Measurements from ENCODE around the gene INKA1.
"Not testable (repeated sequence)": the region's sequence is repeated elsewhere in the genome, so short reads cannot be mapped to it uniquely, and the experiment has no call there.

The INKA1 gene

DNA sequence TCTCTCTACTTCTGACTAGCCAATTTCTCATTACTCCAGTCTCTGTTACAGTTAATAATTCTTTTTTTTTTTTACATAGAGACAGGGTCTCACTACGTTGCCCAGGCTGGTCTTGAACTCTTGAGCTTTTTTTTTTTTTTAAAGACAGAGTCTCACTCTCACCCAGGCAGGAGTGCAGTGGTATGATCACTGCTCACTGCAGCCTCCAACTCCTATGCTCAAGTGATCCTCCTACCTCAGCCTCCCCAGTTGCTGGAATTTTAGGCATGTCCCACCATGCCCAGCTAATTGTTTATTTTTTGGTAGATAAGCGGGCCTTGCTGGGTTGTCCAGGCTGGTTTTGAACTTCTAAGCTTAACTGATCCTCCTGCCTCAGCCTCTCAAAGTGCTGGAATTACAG lies 30.4 kb upstream of the INKA1 start:
- H3K27ac ChIP-seq (ENCODE audit: insufficient read depth, low read length, poor library complexity, severe bottlenecking) = no peak overlapping the region
- no peak for DNase-seq
- H3K4me3 ChIP-seq (ENCODE audit: insufficient read depth, low read depth, low read length, poor library complexity, severe bottlenecking) = no peak overlapping the region
- no peaks in the 10 kb centered on the region for H3K27me3 ChIP-seq (replicated peaks; ENCODE audit: control insufficient read depth, insufficient read depth, low read length, poor library complexity, severe bottlenecking)
- H3K4me1 ChIP-seq (ENCODE audit: control insufficient read depth, insufficient read depth, low read length, poor library complexity, severe bottlenecking) = no peaks in the 10 kb centered on the region
- H3K36me3 ChIP-seq (ENCODE audit: control insufficient read depth, insufficient read depth, low read length) = peaks cover 15% of the 10 kb centered on the region
- H3K9me3 ChIP-seq (ENCODE audit: control insufficient read depth, low read length) = no peaks in the 10 kb centered on the region

DNA sequence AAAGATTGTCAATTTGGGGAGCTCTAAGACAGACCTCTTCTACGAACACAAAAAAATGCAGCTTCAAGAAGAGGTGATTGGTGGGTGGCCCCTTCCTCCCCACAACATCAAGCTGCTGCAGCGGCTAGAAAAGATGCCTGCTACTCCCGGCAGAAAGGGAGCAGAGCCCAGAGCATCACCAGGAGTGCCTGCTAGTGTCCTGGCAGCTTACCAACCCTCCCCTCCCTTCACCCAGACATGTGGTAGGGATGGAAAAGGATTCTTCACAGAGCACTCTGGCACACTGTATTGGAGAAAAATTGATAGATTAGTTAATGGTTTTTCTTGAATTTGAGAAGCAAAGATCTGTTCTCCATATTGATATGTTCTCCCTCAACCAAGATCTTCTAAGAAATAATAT lies 27.5 kb upstream of the INKA1 start:
- Histone ChIP-seq H3K36me3 (ENCODE audit: control insufficient read depth, insufficient read depth, low read length) (peaks cover 8% of the 10 kb centered on the region), H3K27ac (ENCODE audit: insufficient read depth, low read length, poor library complexity, severe bottlenecking) (no peak overlapping the region), H3K4me1 (ENCODE audit: control insufficient read depth, insufficient read depth, low read length, poor library complexity, severe bottlenecking) (peaks cover 4% of the 10 kb centered on the region), H3K9me3 (ENCODE audit: control insufficient read depth, low read length) (no peaks in the 10 kb centered on the region), H3K4me3 (ENCODE audit: insufficient read depth, low read depth, low read length, poor library complexity, severe bottlenecking) (no peak overlapping the region), H3K27me3 (replicated peaks; ENCODE audit: control insufficient read depth, insufficient read depth, low read length, poor library complexity, severe bottlenecking) (no peaks in the 10 kb centered on the region)
- no peak for DNase-seq

DNA sequence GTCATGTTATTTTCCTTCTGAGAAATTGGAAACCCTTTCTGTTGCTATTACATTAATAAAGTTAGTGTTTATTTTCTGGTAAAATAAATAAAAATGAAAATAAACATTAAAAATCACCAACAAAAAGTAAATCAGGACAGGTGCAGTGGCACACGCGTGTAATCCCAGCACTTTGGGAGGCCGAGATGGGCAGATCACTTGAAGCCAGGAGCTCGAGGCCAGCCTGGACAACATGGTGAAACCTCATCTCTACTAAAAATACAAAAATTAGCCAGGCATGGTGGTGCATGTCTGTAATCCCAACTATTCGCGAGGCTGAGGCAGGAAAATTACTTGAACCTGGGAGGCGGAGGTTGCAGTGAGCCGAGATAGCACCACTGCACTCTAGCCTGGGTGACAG lies 27.0 kb upstream of the INKA1 start:
- H3K27me3 ChIP-seq (replicated peaks; ENCODE audit: control insufficient read depth, insufficient read depth, low read length, poor library complexity, severe bottlenecking); DNase-seq; H3K36me3 ChIP-seq (ENCODE audit: control insufficient read depth, insufficient read depth, low read length); H3K9me3 ChIP-seq (ENCODE audit: control insufficient read depth, low read length); H3K27ac ChIP-seq (ENCODE audit: insufficient read depth, low read length, poor library complexity, severe bottlenecking); H3K4me3 ChIP-seq (ENCODE audit: insufficient read depth, low read depth, low read length, poor library complexity, severe bottlenecking); H3K4me1 ChIP-seq (ENCODE audit: control insufficient read depth, insufficient read depth, low read length, poor library complexity, severe bottlenecking): not testable (repeated sequence)

DNA sequence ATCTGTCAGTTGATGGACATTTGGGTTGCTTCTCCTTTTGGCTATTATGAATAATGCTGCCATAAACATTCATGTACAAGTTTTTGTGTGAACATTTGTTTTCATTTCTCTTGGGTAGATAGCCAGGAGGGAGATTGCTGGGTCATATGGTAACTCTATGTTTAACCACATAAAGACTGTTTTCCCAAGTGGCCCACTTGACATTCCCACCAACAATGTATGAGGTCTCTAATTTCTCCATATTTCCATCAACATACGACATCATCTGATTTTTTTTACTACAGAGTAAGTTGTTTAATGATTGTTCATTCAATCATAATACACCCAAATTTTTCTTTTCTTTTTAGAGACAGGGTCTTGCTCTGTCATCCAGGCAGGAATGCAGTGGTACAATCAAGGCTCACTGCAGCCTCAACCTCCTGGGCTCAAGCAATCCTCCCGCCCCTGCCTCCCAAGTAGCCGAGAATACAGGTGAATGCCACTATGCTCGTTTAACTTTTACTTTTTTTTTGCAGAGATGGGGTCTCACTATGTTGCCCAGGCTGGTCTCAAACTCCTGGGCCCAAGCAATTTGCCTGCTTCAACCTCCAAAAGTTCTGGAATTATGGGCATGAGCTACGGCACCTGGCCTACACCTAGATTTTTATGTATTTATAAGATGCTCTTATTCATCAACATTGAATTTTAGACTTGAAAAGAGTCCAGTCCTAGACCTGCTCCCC lies 23.5 kb upstream of the INKA1 start:
- Histone ChIP-seq H3K36me3 (ENCODE audit: control insufficient read depth, insufficient read depth, low read length) (peaks cover 11% of the 10 kb centered on the region), H3K4me3 (ENCODE audit: insufficient read depth, low read depth, low read length, poor library complexity, severe bottlenecking) (no peak overlapping the region), H3K9me3 (ENCODE audit: control insufficient read depth, low read length) (no peaks in the 10 kb centered on the region), H3K4me1 (ENCODE audit: control insufficient read depth, insufficient read depth, low read length, poor library complexity, severe bottlenecking) (peaks cover 7% of the 10 kb centered on the region), H3K27me3 (replicated peaks; ENCODE audit: control insufficient read depth, insufficient read depth, low read length, poor library complexity, severe bottlenecking) (no peaks in the 10 kb centered on the region), H3K27ac (ENCODE audit: insufficient read depth, low read length, poor library complexity, severe bottlenecking) (no peak overlapping the region)
- DNase-seq = no peak

DNA sequence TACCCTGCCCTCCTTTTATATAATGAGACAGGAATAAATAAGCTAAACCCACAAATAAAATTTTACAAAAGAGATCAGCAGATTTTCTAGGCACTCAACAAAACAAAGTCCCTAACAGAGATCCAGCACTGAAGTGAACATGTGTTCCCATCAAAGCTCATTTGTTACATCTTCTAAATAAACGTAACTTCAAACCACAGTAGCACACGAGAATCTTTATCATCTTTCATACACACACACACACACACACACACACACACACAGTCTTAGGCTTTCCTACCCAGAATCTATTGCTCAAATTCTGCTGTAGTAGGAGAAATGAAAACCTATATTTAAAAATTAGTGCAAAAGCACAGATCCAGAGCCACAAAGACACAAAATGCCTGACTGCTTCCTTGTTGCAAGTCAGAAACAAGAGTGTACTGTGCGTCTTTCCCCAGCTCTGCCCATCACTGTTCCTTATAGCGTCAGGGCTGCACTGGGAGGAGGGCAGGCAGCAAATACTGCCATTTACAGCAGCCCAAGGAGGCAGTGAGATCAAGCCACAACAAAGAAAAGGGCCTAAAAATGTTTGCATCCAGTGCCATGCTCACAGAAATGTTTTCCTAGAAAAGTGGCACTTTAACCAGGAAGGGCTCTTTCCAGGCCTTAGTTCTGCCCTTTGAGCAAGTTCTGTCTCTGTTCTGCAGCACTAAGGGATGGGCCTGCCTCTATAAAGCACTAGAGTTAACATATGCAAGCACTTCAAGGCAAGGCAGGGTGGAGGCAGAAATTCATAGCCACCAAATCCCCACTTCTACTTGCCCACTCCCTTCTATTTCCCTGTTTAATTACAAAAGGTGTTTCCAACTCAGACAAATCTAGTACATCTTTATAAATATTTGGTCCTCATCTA lies 22.7 kb upstream of the INKA1 start:
- no peak for DNase-seq
- H3K4me3 ChIP-seq (ENCODE audit: insufficient read depth, low read depth, low read length, poor library complexity, severe bottlenecking) = no peak overlapping the region
- H3K36me3 ChIP-seq (ENCODE audit: control insufficient read depth, insufficient read depth, low read length) = peaks cover 7% of the 10 kb centered on the region
- no peaks in the 10 kb centered on the region for H3K27me3 ChIP-seq (replicated peaks; ENCODE audit: control insufficient read depth, insufficient read depth, low read length, poor library complexity, severe bottlenecking)
- H3K27ac ChIP-seq (ENCODE audit: insufficient read depth, low read length, poor library complexity, severe bottlenecking) = no peak overlapping the region
- no peaks in the 10 kb centered on the region for H3K9me3 ChIP-seq (ENCODE audit: control insufficient read depth, low read length)
- H3K4me1 ChIP-seq (ENCODE audit: control insufficient read depth, insufficient read depth, low read length, poor library complexity, severe bottlenecking) = peaks cover 8% of the 10 kb centered on the region

DNA sequence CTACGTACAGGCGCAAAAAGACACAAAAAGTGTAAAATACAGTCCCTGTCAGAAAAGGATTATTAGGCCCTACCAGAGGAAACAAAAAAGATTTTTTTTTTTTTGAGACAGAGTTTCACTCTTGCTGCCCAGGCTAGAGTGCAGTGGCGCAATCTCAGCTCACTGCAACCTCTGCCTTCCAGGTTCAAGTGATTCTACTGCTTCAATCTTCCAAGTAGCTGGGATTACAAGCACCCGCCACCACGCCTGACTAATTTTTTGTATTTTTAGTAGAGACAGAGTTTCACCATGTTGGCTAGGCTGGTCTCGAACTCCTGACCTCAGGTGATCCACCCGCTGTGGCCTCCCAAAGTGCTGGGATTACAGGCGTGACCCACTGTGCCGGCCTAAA lies 22.1 kb upstream of the INKA1 start:
- H3K27ac ChIP-seq (ENCODE audit: insufficient read depth, low read length, poor library complexity, severe bottlenecking); DNase-seq; H3K36me3 ChIP-seq (ENCODE audit: control insufficient read depth, insufficient read depth, low read length); H3K4me1 ChIP-seq (ENCODE audit: control insufficient read depth, insufficient read depth, low read length, poor library complexity, severe bottlenecking); H3K27me3 ChIP-seq (replicated peaks; ENCODE audit: control insufficient read depth, insufficient read depth, low read length, poor library complexity, severe bottlenecking); H3K9me3 ChIP-seq (ENCODE audit: control insufficient read depth, low read length); H3K4me3 ChIP-seq (ENCODE audit: insufficient read depth, low read depth, low read length, poor library complexity, severe bottlenecking): not testable (repeated sequence)

DNA sequence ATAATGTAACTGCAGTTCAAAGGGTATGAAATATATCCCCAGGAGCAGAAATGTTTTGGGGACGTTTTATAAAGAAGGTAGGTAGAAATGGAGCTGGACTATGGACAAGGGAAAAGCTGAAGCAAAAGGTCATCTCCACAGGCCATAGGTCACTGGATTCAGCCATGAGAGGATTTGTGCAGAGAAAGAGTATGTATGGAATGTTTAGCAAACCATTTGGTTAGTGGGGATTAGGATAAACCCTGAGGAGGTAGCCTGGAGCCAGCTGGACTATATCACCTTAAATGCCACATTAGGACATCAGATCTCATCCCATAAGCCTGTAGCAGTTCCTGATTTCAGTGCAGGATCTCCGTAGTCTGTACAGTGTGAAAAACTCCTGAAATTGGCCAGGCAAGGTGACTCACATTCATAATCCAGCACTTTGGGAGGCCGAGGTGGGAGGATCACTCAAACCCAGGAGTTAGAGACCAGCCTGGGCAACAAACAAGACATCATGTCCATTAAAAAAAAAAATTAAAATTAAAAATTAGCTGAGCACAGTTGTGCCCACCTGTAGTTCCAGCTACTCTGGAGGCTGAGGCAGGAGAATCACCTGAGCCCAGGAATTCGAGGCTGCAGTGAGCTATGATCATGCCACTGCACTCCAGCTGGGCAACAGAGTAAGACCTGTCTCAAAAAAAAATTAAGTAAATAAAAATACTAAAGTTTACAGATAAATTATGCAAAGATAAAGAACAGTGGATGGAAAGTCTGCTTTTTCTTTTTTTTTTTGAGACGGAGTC lies 21.5 kb upstream of the INKA1 start:
- H3K36me3 ChIP-seq (ENCODE audit: control insufficient read depth, insufficient read depth, low read length) = peaks cover 4% of the 10 kb centered on the region

DNA sequence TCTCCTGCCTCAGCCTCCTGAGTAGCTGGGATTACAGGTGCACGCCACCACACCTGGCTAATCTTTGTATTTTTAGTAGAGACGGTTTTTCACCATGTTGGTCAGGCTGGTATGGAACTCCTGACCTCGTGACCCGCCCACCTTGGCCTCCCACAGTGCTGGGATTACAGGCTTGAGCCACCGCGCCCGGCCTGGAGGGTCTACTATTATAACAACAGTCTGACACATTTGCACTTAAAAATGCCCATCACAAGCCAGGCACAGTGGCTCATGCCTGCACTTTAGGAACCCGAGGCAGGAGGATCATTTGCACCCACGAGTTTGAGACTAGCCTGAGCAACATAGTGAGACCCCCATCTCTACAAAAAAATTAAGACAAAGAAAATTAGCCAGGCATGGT lies 20.8 kb upstream of the INKA1 start:
- DNase-seq; H3K27me3 ChIP-seq (replicated peaks; ENCODE audit: control insufficient read depth, insufficient read depth, low read length, poor library complexity, severe bottlenecking); H3K4me3 ChIP-seq (ENCODE audit: insufficient read depth, low read depth, low read length, poor library complexity, severe bottlenecking); H3K36me3 ChIP-seq (ENCODE audit: control insufficient read depth, insufficient read depth, low read length); H3K27ac ChIP-seq (ENCODE audit: insufficient read depth, low read length, poor library complexity, severe bottlenecking); H3K9me3 ChIP-seq (ENCODE audit: control insufficient read depth, low read length): not testable (repeated sequence)
- peaks cover 16% of the 10 kb centered on the region for H3K4me1 ChIP-seq (ENCODE audit: control insufficient read depth, insufficient read depth, low read length, poor library complexity, severe bottlenecking)

More for the DNA sequence above, 21.5 kb upstream of the INKA1 start:
- H3K9me3 ChIP-seq (ENCODE audit: control insufficient read depth, low read length) = no peaks in the 10 kb centered on the region
- H3K4me3 ChIP-seq (ENCODE audit: insufficient read depth, low read depth, low read length, poor library complexity, severe bottlenecking) = no peak overlapping the region
- H3K27me3 ChIP-seq (replicated peaks; ENCODE audit: control insufficient read depth, insufficient read depth, low read length, poor library complexity, severe bottlenecking) = no peaks in the 10 kb centered on the region
- H3K4me1 ChIP-seq (ENCODE audit: control insufficient read depth, insufficient read depth, low read length, poor library complexity, severe bottlenecking) = peaks cover 10% of the 10 kb centered on the region
- no peak for DNase-seq
- no peak overlapping the region for H3K27ac ChIP-seq (ENCODE audit: insufficient read depth, low read length, poor library complexity, severe bottlenecking)

DNA sequence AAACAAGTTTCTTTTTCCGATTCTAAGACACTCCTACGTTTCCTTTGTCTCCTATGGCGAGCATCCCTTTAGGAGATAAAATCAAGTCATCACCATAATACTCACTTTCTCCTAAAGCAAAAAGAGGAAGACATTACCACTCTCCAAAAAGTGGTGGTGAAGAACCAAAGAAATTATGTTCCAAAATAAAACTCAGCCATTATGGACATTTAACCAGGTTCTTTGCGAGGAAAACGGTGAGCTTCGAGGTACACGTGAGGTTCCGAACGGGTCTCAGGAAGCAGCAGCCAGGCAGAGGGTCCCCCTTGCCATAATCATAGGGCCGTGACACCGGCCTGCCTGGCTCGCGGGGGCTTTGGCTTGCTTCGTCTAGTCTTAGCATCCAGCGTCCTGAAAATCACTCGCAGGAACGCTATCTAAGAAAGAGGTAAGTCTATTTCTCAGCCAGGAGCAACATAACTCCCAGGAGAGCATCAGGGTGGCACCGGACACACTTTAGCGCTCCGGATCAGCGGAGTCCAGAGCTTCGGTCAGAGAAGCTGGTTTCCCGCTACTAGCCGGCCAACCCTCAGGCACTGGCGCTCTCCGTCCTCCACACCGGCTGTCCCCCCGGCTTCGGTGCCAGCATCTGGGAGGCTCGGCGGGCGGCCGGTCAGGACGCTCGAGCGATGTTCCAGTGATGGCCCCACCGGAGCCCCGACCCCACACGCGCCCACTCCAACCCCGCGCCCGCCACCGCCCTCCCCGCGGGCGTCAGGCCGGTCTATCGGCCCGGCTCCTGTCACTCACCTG lies 17.3 kb upstream of the INKA1 start:
- peak in 1 of 3 donors; percentile 8 for DNase-seq
- Histone ChIP-seq H3K27ac (ENCODE audit: insufficient read depth, low read length, poor library complexity, severe bottlenecking) (peak overlapping the region; percentile 96), H3K36me3 (ENCODE audit: control insufficient read depth, insufficient read depth, low read length) (peaks cover 4% of the 10 kb centered on the region), H3K4me3 (ENCODE audit: insufficient read depth, low read depth, low read length, poor library complexity, severe bottlenecking) (peak overlapping the region; percentile 98), H3K27me3 (replicated peaks; ENCODE audit: control insufficient read depth, insufficient read depth, low read length, poor library complexity, severe bottlenecking) (no peaks in the 10 kb centered on the region), H3K4me1 (ENCODE audit: control insufficient read depth, insufficient read depth, low read length, poor library complexity, severe bottlenecking) (peaks cover 14% of the 10 kb centered on the region), H3K9me3 (ENCODE audit: control insufficient read depth, low read length) (no peaks in the 10 kb centered on the region)

All from effector memory CD4-positive, alpha-beta T cell (primary cell).